Caco-2 (cell line): ENCODE measurements around the gene NHSL2. TPM values are rescaled to one million over a fixed set of nuclear protein-coding genes. Genes with fewer than 3 reads are reported as not detected.

Source experiments
- BruUV-seq: library from RNA; stranded (reverse); fragments of 400-500 nt; replicated peaks from 2 replicates; lab custom pipeline; 2021; lab: Mats Ljungman, UMichigan
- CTCF ChIA-PET: fragments of 300-600 bp; sonication (Branson Sonifier 250); formaldehyde crosslinking; loops from one replicate; lab custom pipeline; 2022; ENCODE audit warnings: antibody characterized with exemption; lab: Charles Lee
- POLR2A ChIA-PET: fragments of 300-600 bp; sonication (Branson Sonifier 250); formaldehyde crosslinking; loops from one replicate; lab custom pipeline; 2022; ENCODE audit warnings: antibody characterized with exemption; lab: Charles Lee
- DNase-seq, 2 experiments: peaks; one replicate each; pipeline versions ENCODE4 v3.0.0 to v3.0.0-alpha.2; 2020 to 2022
- H3K27me3 ChIP-seq: replicated peaks from 2 replicates; pipeline ENCODE4 v1.6.0; 2011; ENCODE audit warnings: low read length; ENCODE audit not compliant: control insufficient read depth, insufficient read depth
- H3K36me3 ChIP-seq: 2 replicates; pipeline ENCODE4 v1.5.1; 2011; ENCODE audit warnings: low read length; ENCODE audit not compliant: control insufficient read depth, insufficient read depth
- H3K4me1 ChIP-seq: fragments of 250-450 bp; sonication (Bioruptor Pico); 2 replicates; pipeline ENCODE4 v1.5.1; 2020; ENCODE audit warnings: mild to moderate bottlenecking
- H3K4me3 ChIP-seq: 2 replicates; pipeline ENCODE4 v1.5.1; 2011; ENCODE audit warnings: low read depth, mild to moderate bottlenecking, control low read depth, low read length
- H3K9me3 ChIP-seq: fragments of 250-450 bp; sonication (Bioruptor Pico); 2 replicates; pipeline ENCODE4 v1.5.1; 2020; ENCODE audit warnings: mild to moderate bottlenecking, moderate library complexity
- H3K27ac Mint-ChIP-seq: one replicate; pipeline ENCODE4 v1.8.0; 2022; ENCODE audit warnings: mixed read lengths; ENCODE audit not compliant: unreplicated experiment
- H3K27me3 Mint-ChIP-seq: one replicate; pipeline ENCODE4 v1.8.0; 2022; ENCODE audit warnings: mixed read lengths; ENCODE audit not compliant: insufficient read depth, unreplicated experiment
- H3K36me3 Mint-ChIP-seq: one replicate; pipeline ENCODE4 v1.8.0; 2022; ENCODE audit warnings: mild to moderate bottlenecking, mixed read lengths; ENCODE audit not compliant: insufficient read depth, unreplicated experiment
- H3K4me1 Mint-ChIP-seq: one replicate; pipeline ENCODE4 v1.8.0; 2022; ENCODE audit warnings: low read depth, mixed read lengths; ENCODE audit not compliant: unreplicated experiment
- H3K4me3 Mint-ChIP-seq: one replicate; pipeline ENCODE4 v1.8.0; 2022; ENCODE audit warnings: mild to moderate bottlenecking, moderate library complexity, mixed read lengths; ENCODE audit not compliant: unreplicated experiment
- H3K9me3 Mint-ChIP-seq: one replicate; pipeline ENCODE4 v1.8.0; 2022; ENCODE audit warnings: mixed read lengths; ENCODE audit not compliant: unreplicated experiment
- intact Hi-C: fragments of 100-400 bp; cut with micrococcal nuclease; formaldehyde crosslinking; loops from one replicate; pipeline ENCODE4 v1.10.0; 2022; ENCODE audit not compliant: unreplicated experiment
- total RNA-seq: library from RNA; stranded (reverse); gene quantifications from 2 replicates; pipeline ENCODE4 v1.2.3, GENCODE V29; 2022
- TF ChIP-seq, protein P1 (sequence below), 2 experiments: fragments of 200-600 bp in 1 of 2; IDR thresholded peaks; 1 replicate in 1 of 2; 2 replicates in 1 of 2; pipeline versions ENCODE4 v1.5.1 to v1.8.0; 2011 to 2022; ENCODE audit warnings: antibody characterized with exemption in 1 of 2, control low read depth in 1 of 2, inconsistent platforms in 1 of 2, low read depth in 1 of 2, low read length in 1 of 2, mild to moderate bottlenecking in 1 of 2, moderate library complexity in 1 of 2; ENCODE audit not compliant: insufficient read depth in 1 of 2, severe bottlenecking in 1 of 2, unreplicated experiment in 1 of 2

NHSL2 gene
- total RNA-seq, 1 experiment from 2014 or later: 0.18 TPM

DNA sequence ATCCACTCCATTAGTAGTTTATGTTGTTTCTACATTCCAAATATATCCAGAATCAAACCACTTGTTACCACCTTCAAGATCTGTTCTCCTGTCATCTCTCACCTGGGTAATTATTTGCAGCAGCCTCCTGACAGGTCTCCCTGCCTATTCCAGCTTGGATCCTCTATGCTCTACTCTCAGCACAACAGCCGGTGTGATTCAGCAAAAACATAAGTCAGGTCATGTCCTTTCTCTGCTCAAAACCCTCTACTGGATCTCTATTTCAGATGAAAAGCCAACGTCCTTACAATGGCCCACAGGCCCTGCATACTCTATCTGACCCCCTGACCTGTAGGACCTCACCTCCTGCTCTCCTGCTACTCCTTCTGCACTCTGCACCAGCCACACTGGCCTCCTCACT, 84.5 kb downstream of the NHSL2 start:
- H3K9me3 ChIP-seq: no peaks in the 10 kb centered on the region
- no peak overlapping the region for H3K4me3 Mint-ChIP-seq
- POLR2A ChIA-PET: no interaction called here
- H3K27me3 ChIP-seq: no peaks in the 10 kb centered on the region
- H3K27me3 Mint-ChIP-seq: no peaks in the 10 kb centered on the region
- BruUV-seq: no TSS peak
- CTCF ChIA-PET: no interaction called here
- intact Hi-C loops: no loop called here
- H3K4me1 ChIP-seq: peaks cover 58% of the 10 kb centered on the region
- TF ChIP-seq, protein P1, sequence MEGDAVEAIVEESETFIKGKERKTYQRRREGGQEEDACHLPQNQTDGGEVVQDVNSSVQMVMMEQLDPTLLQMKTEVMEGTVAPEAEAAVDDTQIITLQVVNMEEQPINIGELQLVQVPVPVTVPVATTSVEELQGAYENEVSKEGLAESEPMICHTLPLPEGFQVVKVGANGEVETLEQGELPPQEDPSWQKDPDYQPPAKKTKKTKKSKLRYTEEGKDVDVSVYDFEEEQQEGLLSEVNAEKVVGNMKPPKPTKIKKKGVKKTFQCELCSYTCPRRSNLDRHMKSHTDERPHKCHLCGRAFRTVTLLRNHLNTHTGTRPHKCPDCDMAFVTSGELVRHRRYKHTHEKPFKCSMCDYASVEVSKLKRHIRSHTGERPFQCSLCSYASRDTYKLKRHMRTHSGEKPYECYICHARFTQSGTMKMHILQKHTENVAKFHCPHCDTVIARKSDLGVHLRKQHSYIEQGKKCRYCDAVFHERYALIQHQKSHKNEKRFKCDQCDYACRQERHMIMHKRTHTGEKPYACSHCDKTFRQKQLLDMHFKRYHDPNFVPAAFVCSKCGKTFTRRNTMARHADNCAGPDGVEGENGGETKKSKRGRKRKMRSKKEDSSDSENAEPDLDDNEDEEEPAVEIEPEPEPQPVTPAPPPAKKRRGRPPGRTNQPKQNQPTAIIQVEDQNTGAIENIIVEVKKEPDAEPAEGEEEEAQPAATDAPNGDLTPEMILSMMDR (IDR thresholded peaks at IDR 0.05; ENCODE audit: insufficient read depth in 1 of 2, low read depth in 1 of 2, low read length in 1 of 2, severe bottlenecking in 1 of 2, unreplicated experiment in 1 of 2): no peak
- H3K4me1 Mint-ChIP-seq: peaks cover 56% of the 10 kb centered on the region
- no peak overlapping the region for H3K4me3 ChIP-seq
- peaks cover 5% of the 10 kb centered on the region for H3K36me3 Mint-ChIP-seq
- no peaks in the 10 kb centered on the region; the same call in 1 of the 2 replicates for H3K36me3 ChIP-seq
- no peaks in the 10 kb centered on the region for H3K9me3 Mint-ChIP-seq
- DNase-seq: no peak
- peak overlapping the region; percentile 93 for H3K27ac Mint-ChIP-seq

DNA sequence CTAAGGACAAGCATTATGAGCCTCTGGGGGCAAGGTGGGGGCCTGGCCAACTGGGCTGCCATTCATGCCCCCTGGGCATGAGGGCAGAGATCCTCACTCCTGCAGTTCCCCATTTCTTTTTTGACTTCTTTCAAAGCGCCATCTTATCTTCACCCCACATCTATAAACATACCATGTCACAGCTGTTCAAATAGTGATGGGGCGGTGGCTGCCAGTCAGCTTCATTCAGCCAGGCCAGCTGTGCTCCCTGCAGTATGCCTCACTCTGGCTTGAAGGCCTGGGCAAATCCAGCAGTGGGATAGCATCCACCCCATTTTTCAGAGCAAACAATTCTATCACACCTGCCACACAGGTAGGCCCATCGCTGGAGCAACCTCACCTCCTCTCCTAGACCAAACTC, 85.5 kb downstream of the NHSL2 start:
- no peaks in the 10 kb centered on the region; the same call in 1 of the 2 replicates for H3K36me3 ChIP-seq
- H3K4me3 ChIP-seq: no peak overlapping the region
- POLR2A ChIA-PET: no interaction called here
- H3K9me3 Mint-ChIP-seq: no peaks in the 10 kb centered on the region
- TF ChIP-seq, protein P1 (IDR thresholded peaks at IDR 0.05; ENCODE audit: insufficient read depth in 1 of 2, low read depth in 1 of 2, low read length in 1 of 2, severe bottlenecking in 1 of 2, unreplicated experiment in 1 of 2): no peak
- H3K27me3 ChIP-seq: no peaks in the 10 kb centered on the region
- peaks cover 47% of the 10 kb centered on the region for H3K4me1 Mint-ChIP-seq
- H3K9me3 ChIP-seq: no peaks in the 10 kb centered on the region
- peaks cover 4% of the 10 kb centered on the region for H3K36me3 Mint-ChIP-seq
- no peaks in the 10 kb centered on the region for H3K27me3 Mint-ChIP-seq
- CTCF ChIA-PET: no interaction called here
- DNase-seq: peak; percentile 62 to 72
- peak overlapping the region; percentile 93 for H3K27ac Mint-ChIP-seq
- peaks cover 48% of the 10 kb centered on the region for H3K4me1 ChIP-seq
- no peak overlapping the region for H3K4me3 Mint-ChIP-seq
- no TSS peak for BruUV-seq
- intact Hi-C loops: no loop called here

DNA sequence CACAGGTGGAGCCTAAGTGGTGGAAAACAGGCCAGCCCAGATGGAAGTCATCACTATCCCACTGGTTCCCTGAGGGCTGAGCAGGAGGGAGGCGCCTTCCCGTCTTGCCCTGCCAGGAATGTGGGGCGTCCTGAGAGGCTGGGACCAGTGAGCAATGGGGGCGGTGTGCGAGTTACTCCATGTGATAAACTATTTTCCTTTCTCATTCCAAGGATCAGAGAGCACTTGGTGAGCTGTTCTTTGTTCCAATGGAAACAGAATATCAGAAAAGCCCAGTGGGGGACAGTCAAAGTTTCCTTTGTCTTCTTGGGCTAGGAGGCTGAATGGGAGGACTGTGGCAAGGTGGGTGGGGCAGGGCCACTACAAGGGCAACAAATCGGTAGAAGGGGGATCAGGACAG, 86.2 kb downstream of the NHSL2 start:
- peaks cover 41% of the 10 kb centered on the region for H3K4me1 ChIP-seq
- H3K27me3 ChIP-seq: no peaks in the 10 kb centered on the region
- Mint-ChIP-seq H3K9me3 (no peaks in the 10 kb centered on the region), H3K27me3 (no peaks in the 10 kb centered on the region), H3K4me3 (no peak overlapping the region), H3K36me3 (peaks cover 4% of the 10 kb centered on the region), H3K27ac (peak overlapping the region; percentile 93), H3K4me1 (peaks cover 40% of the 10 kb centered on the region)
- no TSS peak for BruUV-seq
- H3K4me3 ChIP-seq: no peak overlapping the region
- no peak for DNase-seq
- H3K9me3 ChIP-seq: no peaks in the 10 kb centered on the region
- ChIA-PET POLR2A (no interaction called here), CTCF (no interaction called here)
- TF ChIP-seq, protein P1 (IDR thresholded peaks at IDR 0.05; ENCODE audit: insufficient read depth in 1 of 2, low read depth in 1 of 2, low read length in 1 of 2, severe bottlenecking in 1 of 2, unreplicated experiment in 1 of 2): no peak
- H3K36me3 ChIP-seq: no peaks in the 10 kb centered on the region; the same call in 1 of the 2 replicates
- intact Hi-C loops: no loop called here
